ENCODE measurements around the gene SNED1. TPM values are rescaled to one million over a fixed set of nuclear protein-coding genes. Genes with fewer than 3 reads are reported as not detected.

The SNED1 gene
- total and polyA plus RNA-seq, 2 donors (not counting 1 experiment from before 2014, with no cell fraction given), result 27.2 to 39.5 TPM

DNA sequence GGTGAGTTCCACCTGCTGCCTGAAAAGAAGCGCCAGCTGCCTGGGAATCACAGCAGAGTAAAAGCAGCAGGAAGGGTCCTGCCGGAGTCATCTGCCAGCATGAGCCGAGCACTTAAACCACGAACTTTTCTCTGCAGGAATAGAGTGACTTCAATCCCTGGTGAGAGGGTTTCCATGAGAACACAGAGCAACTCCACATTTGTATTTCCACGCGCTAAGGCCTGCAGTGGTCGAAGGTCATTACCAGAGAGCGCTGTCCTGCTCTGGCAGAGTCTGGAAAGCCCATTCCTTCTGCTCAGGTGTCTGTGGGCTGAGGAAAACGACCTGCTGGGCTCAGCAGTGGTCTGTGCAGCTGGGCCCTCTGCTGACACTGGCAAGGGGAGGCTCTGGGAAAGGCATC, 144.2 kb downstream of the SNED1 start:
- Histone ChIP-seq H2AFZ (ENCODE audit: low read length) (no peak overlapping the region), H3K79me2 (ENCODE audit: control insufficient read depth, insufficient read depth, low read length) (no peaks in the 10 kb centered on the region), H3K36me3 (ENCODE audit: control insufficient read depth, insufficient read depth, low read length) (no peaks in the 10 kb centered on the region), H3K4me1 (ENCODE audit: control insufficient read depth, extremely low read depth, insufficient read depth, low read length) (no peaks in the 10 kb centered on the region), H3K27ac (ENCODE audit: insufficient read depth, low read length) (no peak overlapping the region), H3K4me2 (ENCODE audit: extremely low read depth, insufficient read depth, low read length) (no peak overlapping the region), H3K9me3 (ENCODE audit: control insufficient read depth, insufficient read depth, low read depth, low read length) (no peaks in the 10 kb centered on the region), H3K9ac (ENCODE audit: insufficient read depth, low read length) (no peak overlapping the region), H4K20me1 (ENCODE audit: control insufficient read depth, extremely low read depth, insufficient read depth, low read length) (no peaks in the 10 kb centered on the region), H3K27me3 (ENCODE audit: control insufficient read depth, insufficient read depth, low read length) (no peaks in the 10 kb centered on the region), H3K4me3 (replicated peaks in 1 of 4; ENCODE audit: control extremely low read depth in 1 of 4, insufficient read depth in 1 of 4, low read depth in 3 of 4, low read length in 4 of 4) (no peak overlapping the region)
- no peak for DNase-seq (ENCODE audit: low read depth in 2 of 2)
- TF ChIP-seq, protein P1, sequence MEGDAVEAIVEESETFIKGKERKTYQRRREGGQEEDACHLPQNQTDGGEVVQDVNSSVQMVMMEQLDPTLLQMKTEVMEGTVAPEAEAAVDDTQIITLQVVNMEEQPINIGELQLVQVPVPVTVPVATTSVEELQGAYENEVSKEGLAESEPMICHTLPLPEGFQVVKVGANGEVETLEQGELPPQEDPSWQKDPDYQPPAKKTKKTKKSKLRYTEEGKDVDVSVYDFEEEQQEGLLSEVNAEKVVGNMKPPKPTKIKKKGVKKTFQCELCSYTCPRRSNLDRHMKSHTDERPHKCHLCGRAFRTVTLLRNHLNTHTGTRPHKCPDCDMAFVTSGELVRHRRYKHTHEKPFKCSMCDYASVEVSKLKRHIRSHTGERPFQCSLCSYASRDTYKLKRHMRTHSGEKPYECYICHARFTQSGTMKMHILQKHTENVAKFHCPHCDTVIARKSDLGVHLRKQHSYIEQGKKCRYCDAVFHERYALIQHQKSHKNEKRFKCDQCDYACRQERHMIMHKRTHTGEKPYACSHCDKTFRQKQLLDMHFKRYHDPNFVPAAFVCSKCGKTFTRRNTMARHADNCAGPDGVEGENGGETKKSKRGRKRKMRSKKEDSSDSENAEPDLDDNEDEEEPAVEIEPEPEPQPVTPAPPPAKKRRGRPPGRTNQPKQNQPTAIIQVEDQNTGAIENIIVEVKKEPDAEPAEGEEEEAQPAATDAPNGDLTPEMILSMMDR (conservative IDR thresholded peaks at IDR 0.05 in 1 of 2, IDR thresholded peaks at IDR 0.05 in 1 of 2; ENCODE audit: low read depth in 1 of 2, low read length in 2 of 2), result no peak
- no peak for TF ChIP-seq EZH2 (IDR thresholded peaks at IDR 0.05; ENCODE audit: low read length, missing control alignments)

Other genes with a start within 250 kb of the SNED1 start
- gene KIF1A, start 178.4 kb upstream of the SNED1 start, total RNA-seq, result not detected in 2 replicates
- gene KIF1A, start 178.4 kb upstream of the SNED1 start, polyA plus RNA-seq, result 0.01 and 0.05 TPM in 2 replicates
- not detected in 2 replicates for gene AGXT, start 129.8 kb upstream of the SNED1 start, total RNA-seq
- not detected in 2 replicates for gene AGXT, start 129.8 kb upstream of the SNED1 start, polyA plus RNA-seq
- gene MAB21L4, start 102.5 kb upstream of the SNED1 start, total RNA-seq, result not detected in 2 replicates
- gene MAB21L4, start 102.5 kb upstream of the SNED1 start, polyA plus RNA-seq, result not detected in 2 replicates
- gene CROCC2, start 92.3 kb upstream of the SNED1 start, total RNA-seq, result 0.33 and 0.51 TPM in 2 replicates
- gene CROCC2, start 92.3 kb upstream of the SNED1 start, polyA plus RNA-seq, result 0.02 and 0.12 TPM in 2 replicates
- gene MTERF4, start 103.7 kb downstream of the SNED1 start, total RNA-seq, result 29.0 and 31.7 TPM in 2 replicates
- 35.5 and 38.9 TPM in 2 replicates for gene MTERF4, start 103.7 kb downstream of the SNED1 start, polyA plus RNA-seq
- gene PASK, start 150.9 kb downstream of the SNED1 start, total RNA-seq, result 1.5 TPM in 2 replicates
- gene PASK, start 150.9 kb downstream of the SNED1 start, polyA plus RNA-seq, result 1.0 and 2.2 TPM in 2 replicates
- 53.7 and 70.7 TPM in 2 replicates for gene PPP1R7, start 151.8 kb downstream of the SNED1 start, total RNA-seq
- gene PPP1R7, start 151.8 kb downstream of the SNED1 start, polyA plus RNA-seq, result 141 and 153 TPM in 2 replicates
- gene ANO7, start 190.1 kb downstream of the SNED1 start, total RNA-seq, result 0.26 and 0.50 TPM in 2 replicates
- 0.50 and 0.70 TPM in 2 replicates for gene ANO7, start 190.1 kb downstream of the SNED1 start, polyA plus RNA-seq